ENCODE measurements around the gene ANXA4. TPM values are rescaled to one million over a fixed set of nuclear protein-coding genes. Genes with fewer than 3 reads are reported as not detected.

ANXA4 gene
- polyA plus RNA-seq, 1 of the 3 experiments (the other 2 are of a cell fraction) = 137 TPM

DNA sequence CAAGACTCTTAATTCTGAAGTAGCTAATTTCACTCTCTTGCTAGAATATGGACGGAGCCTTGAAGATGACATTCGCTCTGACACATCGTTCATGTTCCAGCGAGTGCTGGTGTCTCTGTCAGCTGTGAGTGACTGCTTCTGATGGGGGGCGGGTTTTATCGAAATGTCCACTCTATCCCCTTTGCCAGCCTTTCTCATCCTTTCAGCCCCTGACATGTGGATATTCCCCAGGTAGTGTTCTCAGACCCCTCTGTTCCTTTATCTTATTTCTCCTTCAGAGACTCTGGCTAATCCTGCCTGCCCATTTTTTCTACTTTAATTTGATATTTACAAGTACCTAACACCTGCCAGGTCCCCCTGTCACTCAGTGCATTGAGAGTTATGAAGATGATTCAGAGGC is 68.6 kb downstream of the ANXA4 start:
- H3F3A ChIP-seq (replicated peaks; ENCODE audit: insufficient read depth) = no peaks in the 10 kb centered on the region
- H4K20me1 ChIP-seq (ENCODE audit: insufficient read depth) = no peaks in the 10 kb centered on the region
- no peak overlapping the region for H3K27ac ChIP-seq (ENCODE audit: low read depth in 2 of 2, low read length in 1 of 2)
- no peak overlapping the region for H3K4me2 ChIP-seq
- DNase-seq = no peak
- H3K79me2 ChIP-seq (ENCODE audit: insufficient read depth) = no peaks in the 10 kb centered on the region
- no peak overlapping the region for H3K4me3 ChIP-seq (ENCODE audit: low read depth in 2 of 2, low read length in 1 of 2)
- no peak overlapping the region for H2AFZ ChIP-seq (ENCODE audit: low read depth)
- H3K36me3 ChIP-seq (replicated peaks in 1 of 2; ENCODE audit: control insufficient read depth in 1 of 2, insufficient read depth in 2 of 2, low read length in 1 of 2) = peaks cover 31 to 37% of the 10 kb centered on the region in 2 experiments
- TF ChIP-seq FOXJ3 (CRISPR knock-in tag; IDR thresholded peaks at IDR 0.05) (no peak), FOSL2 (IDR thresholded peaks at IDR 0.05; ENCODE audit: borderline replicate concordance, low read depth) (no peak), NRF1 (IDR thresholded peaks at IDR 0.05; ENCODE audit: low read depth, low read length) (no peak), MAX (IDR thresholded peaks at IDR 0.05; ENCODE audit: low read depth) (no peak), MXI1 (IDR thresholded peaks at IDR 0.05; ENCODE audit: low read depth, low read length) (no peak)
- TF ChIP-seq, protein P1, sequence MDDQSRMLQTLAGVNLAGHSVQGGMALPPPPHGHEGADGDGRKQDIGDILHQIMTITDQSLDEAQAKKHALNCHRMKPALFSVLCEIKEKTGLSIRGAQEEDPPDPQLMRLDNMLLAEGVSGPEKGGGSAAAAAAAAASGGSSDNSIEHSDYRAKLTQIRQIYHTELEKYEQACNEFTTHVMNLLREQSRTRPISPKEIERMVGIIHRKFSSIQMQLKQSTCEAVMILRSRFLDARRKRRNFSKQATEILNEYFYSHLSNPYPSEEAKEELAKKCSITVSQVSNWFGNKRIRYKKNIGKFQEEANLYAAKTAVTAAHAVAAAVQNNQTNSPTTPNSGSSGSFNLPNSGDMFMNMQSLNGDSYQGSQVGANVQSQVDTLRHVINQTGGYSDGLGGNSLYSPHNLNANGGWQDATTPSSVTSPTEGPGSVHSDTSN (IDR thresholded peaks at IDR 0.05) = no peak
- H3K9me2 ChIP-seq = no peaks in the 10 kb centered on the region
- H3K27me3 ChIP-seq (ENCODE audit: insufficient read depth) = no peaks in the 10 kb centered on the region
- CTCF ChIA-PET = interaction anchor here (0.9 to 13.1 kb wide), 2 partner anchors 9 to 85 kb away, joined by 3 to 376 read pairs; no protein-coding TSS in a partner anchor
- H3K9ac ChIP-seq = no peak overlapping the region
- POLR2A ChIA-PET = no interaction called here
- H3K4me1 ChIP-seq (ENCODE audit: control insufficient read depth in 1 of 2, insufficient read depth in 2 of 2, low read depth in 1 of 2, low read length in 1 of 2) = peaks cover 0 to 5% of the 10 kb centered on the region in 2 experiments; a peak in 1 of 4 replicates
- 91% methylated on average over 6 of the region's 6 CpGs for WGBS (ENCODE audit: low lambda C conversion rate)
- H3K9me3 ChIP-seq = no peaks in the 10 kb centered on the region

- Histone ChIP-seq H3F3A (replicated peaks; ENCODE audit: insufficient read depth) (no peaks in the 10 kb centered on the region), H3K27me3 (ENCODE audit: insufficient read depth) (no peaks in the 10 kb centered on the region), H3K4me1 (ENCODE audit: control insufficient read depth in 1 of 2, insufficient read depth in 2 of 2, low read depth in 1 of 2, low read length in 1 of 2) (peaks cover 0 to 4% of the 10 kb centered on the region in 2 experiments; a peak in 1 of 4 replicates), H2AFZ (ENCODE audit: low read depth) (no peak overlapping the region), H3K9me3 (no peaks in the 10 kb centered on the region), H3K9ac (no peak overlapping the region), H3K4me3 (ENCODE audit: low read depth in 2 of 2, low read length in 1 of 2) (no peak overlapping the region), H3K79me2 (ENCODE audit: insufficient read depth) (no peaks in the 10 kb centered on the region), H3K4me2 (no peak overlapping the region), H3K9me2 (no peaks in the 10 kb centered on the region), H3K27ac (ENCODE audit: low read depth in 2 of 2, low read length in 1 of 2) (no peak overlapping the region), H4K20me1 (ENCODE audit: insufficient read depth) (no peaks in the 10 kb centered on the region), H3K36me3 (replicated peaks in 1 of 2; ENCODE audit: control insufficient read depth in 1 of 2, insufficient read depth in 2 of 2, low read length in 1 of 2) (peaks cover 31 to 37% of the 10 kb centered on the region in 2 experiments)
- WGBS (ENCODE audit: low lambda C conversion rate) = 96% methylated on average over 5 of the region's 5 CpGs
- CTCF ChIA-PET = interaction anchor here (13.1 kb wide), 1 partner anchor 86 kb away, joined by 376 read pairs; no protein-coding TSS in a partner anchor
- POLR2A ChIA-PET = no interaction called here
- DNase-seq = no peak
- no peak for TF ChIP-seq RCOR1 (IDR thresholded peaks at IDR 0.05; ENCODE audit: low read length)
- TF ChIP-seq GATA2 (CRISPR knock-in tag; IDR thresholded peaks at IDR 0.05) = no peak
- TF ChIP-seq EZH2phosphoT487 (IDR thresholded peaks at IDR 0.05; ENCODE audit: borderline replicate concordance, low read depth) = no peak
Observed at GRCh38 chr2:69811018-69811417, 69.1 kb downstream of the ANXA4 start.

DNA sequence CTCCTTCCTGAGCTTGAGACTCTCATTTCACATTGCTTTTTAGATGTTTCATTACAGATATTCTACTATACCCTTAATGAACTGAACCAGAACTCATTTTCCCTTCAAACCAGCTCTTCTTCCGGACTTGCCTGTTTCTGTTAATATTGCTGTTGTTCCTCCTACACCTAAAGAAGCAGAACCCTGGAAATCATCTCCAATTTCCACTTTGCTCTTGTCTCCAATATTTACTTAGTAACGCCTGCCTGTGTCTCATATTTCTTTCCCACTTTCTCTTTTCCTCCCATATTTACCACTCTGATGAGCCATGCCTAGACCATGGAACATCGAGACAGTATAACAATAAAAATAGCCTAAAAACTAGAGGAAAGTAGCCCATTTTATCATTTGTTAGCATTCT is 69.7 kb downstream of the ANXA4 start:
- 93% methylated on average over 3 of the region's 3 CpGs for WGBS (ENCODE audit: low lambda C conversion rate)
- no peaks in the 10 kb centered on the region for H3F3A ChIP-seq (replicated peaks; ENCODE audit: insufficient read depth)
- H3K9me2 ChIP-seq = no peaks in the 10 kb centered on the region
- CTCF ChIA-PET = interaction anchor here (1.2 to 13.1 kb wide), 2 partner anchors 86 to 90 kb away, joined by 3 to 376 read pairs; no protein-coding TSS in a partner anchor
- TF ChIP-seq, protein P1 (IDR thresholded peaks at IDR 0.05) = no peak
- no peak for TF ChIP-seq MXI1 (IDR thresholded peaks at IDR 0.05; ENCODE audit: low read depth, low read length)
- TF ChIP-seq FOXM1 (IDR thresholded peaks at IDR 0.05; ENCODE audit: low read depth) = no peak
- TF ChIP-seq CHD2 (IDR thresholded peaks at IDR 0.05; ENCODE audit: low read length, partially characterized antibody) = no peak
- TF ChIP-seq FOXJ3 (CRISPR knock-in tag; IDR thresholded peaks at IDR 0.05) = no peak
- no peak overlapping the region for H3K27ac ChIP-seq (ENCODE audit: low read depth in 2 of 2, low read length in 1 of 2)
- no peak overlapping the region for H3K4me2 ChIP-seq
- POLR2A ChIA-PET = no interaction called here
- H3K36me3 ChIP-seq (replicated peaks in 1 of 2; ENCODE audit: control insufficient read depth in 1 of 2, insufficient read depth in 2 of 2, low read length in 1 of 2) = peaks cover 31 to 37% of the 10 kb centered on the region in 2 experiments
- no peaks in the 10 kb centered on the region for H3K27me3 ChIP-seq (ENCODE audit: insufficient read depth)
- H2AFZ ChIP-seq (ENCODE audit: low read depth) = no peak overlapping the region
- no peaks in the 10 kb centered on the region for H3K79me2 ChIP-seq (ENCODE audit: insufficient read depth)
- H3K9me3 ChIP-seq = no peaks in the 10 kb centered on the region
- H3K4me3 ChIP-seq (ENCODE audit: low read depth in 2 of 2, low read length in 1 of 2) = no peak overlapping the region
- H4K20me1 ChIP-seq (ENCODE audit: insufficient read depth) = no peaks in the 10 kb centered on the region
- H3K4me1 ChIP-seq (ENCODE audit: control insufficient read depth in 1 of 2, insufficient read depth in 2 of 2, low read depth in 1 of 2, low read length in 1 of 2) = no peaks in the 10 kb centered on the region
- DNase-seq = no peak
- H3K9ac ChIP-seq = no peak overlapping the region

Data from SK-N-SH (cell line).